Upper lobe of left lung (tissue), 4 donors: ENCODE measurements around the gene SLC2A14.

Experiments used
- CTCF ChIP-seq, 6 experiments: fragments of 450-650 bp in 4 of 6; fragments of 200-600 bp in 2 of 6; sonication (generic) in 2 of 6; IDR thresholded peaks; one replicate each; pipeline ENCODE4 v1.5.1; 2016 to 2019; ENCODE audit warnings: antibody characterized with exemption in 6 of 6
- POLR2A ChIP-seq, 4 donors: fragments of 450-650 bp; IDR thresholded peaks; one replicate each; pipeline ENCODE4 v1.5.1; 2016 to 2017; ENCODE audit warnings: antibody characterized with exemption in 4 of 4, mild to moderate bottlenecking in 2 of 4
- POLR2AphosphoS5 ChIP-seq, 2 donors: sonication (generic); formaldehyde crosslinking; IDR thresholded peaks; one replicate each; pipeline ENCODE4 v1.5.1; 2017; ENCODE audit warnings: antibody characterized with exemption in 2 of 2

GRCh38 chr12:7853557-7853956 lies 19.2 kb downstream of the SLC2A14 start:
- TF ChIP-seq CTCF (IDR thresholded peaks at IDR 0.05) (no peak), POLR2A (IDR thresholded peaks at IDR 0.05) (no peak), POLR2AphosphoS5 (IDR thresholded peaks at IDR 0.05) (no peak)
